OCI-LY7 (cell line): ENCODE results near the gene AMIGO3. TPM values are rescaled to one million over a fixed set of nuclear protein-coding genes. Genes with fewer than 3 reads are reported as not detected.

Experiments
- BruUV-seq: library from RNA; stranded (reverse); fragments of 400-500 nt; replicated peaks from 2 replicates; lab custom pipeline; 2021; lab: Mats Ljungman, UMichigan
- CTCF ChIA-PET: fragments of 300-600 bp; sonication (Branson Sonifier 250); formaldehyde crosslinking; loops from one replicate; lab custom pipeline; 2022; ENCODE audit warnings: antibody characterized with exemption; ENCODE audit not compliant: unreplicated experiment; lab: Charles Lee
- POLR2A ChIA-PET: fragments of 300-600 bp; sonication (Branson Sonifier 250); formaldehyde crosslinking; loops from one replicate; lab custom pipeline; 2022; ENCODE audit warnings: antibody characterized with exemption; lab: Charles Lee
- DNase-seq: peaks from one replicate; pipeline ENCODE4 v3.0.0-alpha.2; 2015; ENCODE audit warnings: low spot score
- H2AFZ ChIP-seq: fragments of 200-600 bp; sonication (generic), shearing (Covaris generic); 2 replicates; pipeline ENCODE4 v1.6.1; 2014; ENCODE audit warnings: mild to moderate bottlenecking, antibody characterized with exemption, low read length, moderate library complexity
- H3K27ac ChIP-seq: fragments of 200-600 bp; sonication (generic); 2 replicates; pipeline ENCODE4 v1.5.1; 2014; ENCODE audit warnings: mixed run types, low read depth, mild to moderate bottlenecking, moderate library complexity, low read length, inconsistent platforms; ENCODE audit not compliant: poor library complexity, severe bottlenecking
- H3K36me3 ChIP-seq: fragments of 200-600 bp; sonication (generic); 2 replicates; pipeline ENCODE4 v1.6.1; 2014; ENCODE audit warnings: mild to moderate bottlenecking, antibody characterized with exemption, low read length, moderate library complexity, mixed read lengths; ENCODE audit not compliant: insufficient read depth
- H3K4me1 ChIP-seq: fragments of 200-600 bp; sonication (generic); 2 replicates; pipeline ENCODE4 v1.5.1; 2014; ENCODE audit warnings: mild to moderate bottlenecking, low read length; ENCODE audit not compliant: insufficient read depth, poor library complexity, severe bottlenecking
- H3K4me2 ChIP-seq: fragments of 200-600 bp; sonication (generic); 2 replicates; pipeline ENCODE4 v1.6.1; 2014; ENCODE audit warnings: mild to moderate bottlenecking, low read length
- H3K4me3 ChIP-seq: fragments of 200-600 bp; sonication (generic); 2 replicates; pipeline ENCODE4 v1.5.1; 2014; ENCODE audit warnings: mild to moderate bottlenecking, low read depth, low read length; ENCODE audit not compliant: poor library complexity, severe bottlenecking
- H3K79me2 ChIP-seq: fragments of 200-600 bp; sonication (generic); 2 replicates; pipeline ENCODE4 v1.6.1; 2016; ENCODE audit warnings: low read depth, mild to moderate bottlenecking, low read length, moderate library complexity, mixed read lengths; ENCODE audit not compliant: insufficient read depth
- H3K9me2 ChIP-seq: fragments of 200-600 bp; sonication (generic); 2 replicates; pipeline ENCODE4 v1.6.1; 2016; ENCODE audit warnings: mild to moderate bottlenecking, low read length, mixed read lengths; ENCODE audit not compliant: insufficient read depth
- H3K9me3 ChIP-seq: fragments of 200-600 bp; sonication (generic); 2 replicates; pipeline ENCODE4 v1.6.1; 2014; ENCODE audit warnings: mild to moderate bottlenecking, mixed run types, low read length, mixed read lengths
- H4K20me1 ChIP-seq: fragments of 200-600 bp; sonication (generic); 2 replicates; pipeline ENCODE4 v1.6.1; 2014; ENCODE audit warnings: mild to moderate bottlenecking, antibody characterized with exemption, low read length, moderate library complexity, mixed read lengths; ENCODE audit not compliant: insufficient read depth
- EZH2phosphoT487 ChIP-seq: fragments of 200-600 bp; sonication (generic); IDR thresholded peaks from 2 replicates; pipeline ENCODE4 v1.6.1; 2018; ENCODE audit warnings: low read depth, borderline replicate concordance, mild to moderate bottlenecking, mixed run types, antibody characterized with exemption, low read length, moderate library complexity, mixed read lengths
- intact Hi-C: fragments of 100-400 bp; cut with micrococcal nuclease; formaldehyde crosslinking; loops from one replicate; pipeline ENCODE4 v1.10.0; 2022; ENCODE audit not compliant: unreplicated experiment
- total RNA-seq, 2 experiments: library from RNA; depleted of rRNA in 1 of 2; stranded (reverse); fragments of >200 nt in 1 of 2; shearing (Covaris generic) in 1 of 2; gene quantifications; 2 replicates each; pipeline ENCODE4 v1.2.3, GENCODE V29; 2014 to 2022
- TF ChIP-seq, protein P1 (sequence below): fragments of 200-600 bp; sonication (generic); conservative IDR thresholded peaks from 2 replicates; pipeline ENCODE4 v1.5.1; 2014; ENCODE audit warnings: mild to moderate bottlenecking, antibody characterized with exemption, low read length, moderate library complexity, mixed read lengths

Gene AMIGO3
- total RNA-seq, 2 experiments from 2014 or later: 0.80 to 4.4 TPM

GRCh38 chr3:49727154-49727923 lies 7.9 kb upstream of the AMIGO3 start:
- DNase-seq: peak; percentile 87
- CTCF ChIA-PET: no interaction called here
- no TSS peak for BruUV-seq

GRCh38 chr3:49725906-49726681 lies 6.6 kb upstream of the AMIGO3 start:
- Histone ChIP-seq H2AFZ (no peak overlapping the region), H3K4me1 (peaks cover 45% of the 10 kb centered on the region), H3K4me2 (peak overlapping the region; percentile 57), H3K9me3 (no peaks in the 10 kb centered on the region), H3K36me3 (peaks cover 58% of the 10 kb centered on the region), H3K27ac (peak overlapping the region; percentile 78), H3K79me2 (peaks cover 13% of the 10 kb centered on the region; the same call in 1 of the 2 replicates), H3K9me2 (no peaks in the 10 kb centered on the region), H4K20me1 (no peaks in the 10 kb centered on the region), H3K4me3 (no peak overlapping the region)
- TF ChIP-seq EZH2phosphoT487: no peak
- TF ChIP-seq, protein P1, sequence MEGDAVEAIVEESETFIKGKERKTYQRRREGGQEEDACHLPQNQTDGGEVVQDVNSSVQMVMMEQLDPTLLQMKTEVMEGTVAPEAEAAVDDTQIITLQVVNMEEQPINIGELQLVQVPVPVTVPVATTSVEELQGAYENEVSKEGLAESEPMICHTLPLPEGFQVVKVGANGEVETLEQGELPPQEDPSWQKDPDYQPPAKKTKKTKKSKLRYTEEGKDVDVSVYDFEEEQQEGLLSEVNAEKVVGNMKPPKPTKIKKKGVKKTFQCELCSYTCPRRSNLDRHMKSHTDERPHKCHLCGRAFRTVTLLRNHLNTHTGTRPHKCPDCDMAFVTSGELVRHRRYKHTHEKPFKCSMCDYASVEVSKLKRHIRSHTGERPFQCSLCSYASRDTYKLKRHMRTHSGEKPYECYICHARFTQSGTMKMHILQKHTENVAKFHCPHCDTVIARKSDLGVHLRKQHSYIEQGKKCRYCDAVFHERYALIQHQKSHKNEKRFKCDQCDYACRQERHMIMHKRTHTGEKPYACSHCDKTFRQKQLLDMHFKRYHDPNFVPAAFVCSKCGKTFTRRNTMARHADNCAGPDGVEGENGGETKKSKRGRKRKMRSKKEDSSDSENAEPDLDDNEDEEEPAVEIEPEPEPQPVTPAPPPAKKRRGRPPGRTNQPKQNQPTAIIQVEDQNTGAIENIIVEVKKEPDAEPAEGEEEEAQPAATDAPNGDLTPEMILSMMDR: no peak
- no TSS peak for BruUV-seq
- no peak for DNase-seq
- intact Hi-C loops: loop anchor here (2.0 kb wide), 1 partner anchor 61 kb away; the partner anchor contains the start of gene IP6K1
- POLR2A ChIA-PET: interaction anchor here (0.6 to 0.7 kb wide), 3 partner anchors 58 to 430 kb away, joined by 3 read pairs; partner anchors contain the start of gene IP6K1
- CTCF ChIA-PET: no interaction called here

More at GRCh38 chr3:49727154-49727923, 7.9 kb upstream of the AMIGO3 start:
- no peak for TF ChIP-seq EZH2phosphoT487
- Histone ChIP-seq H3K9me3 (no peaks in the 10 kb centered on the region), H3K9me2 (no peaks in the 10 kb centered on the region), H3K4me3 (peak overlapping the region; percentile 33), H3K36me3 (peaks cover 58% of the 10 kb centered on the region), H3K79me2 (peaks cover 13% of the 10 kb centered on the region; the same call in 1 of the 2 replicates), H2AFZ (peak overlapping the region; percentile 39; the same call in 1 of the 2 replicates), H3K4me2 (peak overlapping the region; percentile 57), H3K27ac (peak overlapping the region; percentile 78), H4K20me1 (no peaks in the 10 kb centered on the region), H3K4me1 (peaks cover 45% of the 10 kb centered on the region)
- POLR2A ChIA-PET: no interaction called here
- intact Hi-C loops: no loop called here

DNA sequence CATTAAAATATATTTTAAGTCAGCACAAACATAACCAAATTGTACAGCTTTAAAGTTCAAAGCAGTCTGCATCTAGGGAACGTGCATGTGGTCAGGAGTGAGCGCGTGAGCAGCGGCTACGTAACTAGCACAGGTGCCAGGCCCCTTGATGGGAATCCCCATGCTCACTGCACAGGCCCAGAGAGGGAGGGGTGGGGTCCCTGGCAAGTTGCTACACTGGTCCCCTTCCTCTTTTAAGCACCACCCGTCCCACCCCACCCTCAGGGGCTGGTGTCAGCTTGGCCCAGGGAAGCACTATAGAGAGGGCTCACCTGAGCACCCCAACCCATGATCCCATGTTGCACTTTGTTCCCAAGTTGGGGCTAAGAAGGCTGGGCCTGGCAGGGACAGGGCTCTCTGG lies 5.1 kb upstream of the AMIGO3 start:
- Histone ChIP-seq H3K9me2 (no peaks in the 10 kb centered on the region), H3K36me3 (peaks cover 58% of the 10 kb centered on the region; the same call in 1 of the 2 replicates), H3K4me1 (peaks cover 48% of the 10 kb centered on the region), H2AFZ (peak overlapping the region; percentile 60; the same call in 1 of the 2 replicates), H3K27ac (peak overlapping the region; percentile 74), H3K79me2 (peaks cover 13% of the 10 kb centered on the region; the same call in 1 of the 2 replicates), H3K9me3 (no peaks in the 10 kb centered on the region), H3K4me3 (peak overlapping the region; percentile 93), H3K4me2 (peak overlapping the region; percentile 98), H4K20me1 (no peaks in the 10 kb centered on the region)
- DNase-seq: peak; percentile 57
- BruUV-seq: no TSS peak
- intact Hi-C loops: loop anchor here (1.0 to 2.0 kb wide), 2 partner anchors 62 to 81 kb away; partner anchors contain the start of gene IP6K1
- CTCF ChIA-PET: no interaction called here
- TF ChIP-seq EZH2phosphoT487: no peak
- TF ChIP-seq, protein P1: no peak
- POLR2A ChIA-PET: no interaction called here
